Calu3 (cell line): ENCODE data around the gene ARHGEF28. TPM values are rescaled to one million over a fixed set of nuclear protein-coding genes. Genes with fewer than 3 reads are reported as not detected.
A peak's percentile ranks its signal among the peaks of the same experiment; 100 is the strongest.

ENCODE experiments used
- BruUV-seq: library from RNA; stranded (reverse); fragments of 400-500 nt; replicated peaks from 2 replicates; lab custom pipeline; 2021; lab: Mats Ljungman, UMichigan
- CTCF ChIA-PET: fragments of 300-600 bp; sonication (Branson Sonifier 250); formaldehyde crosslinking; loops from one replicate; lab custom pipeline; 2022; ENCODE audit warnings: antibody characterized with exemption; lab: Charles Lee
- DNase-seq: peaks from one replicate; pipeline ENCODE4 v3.0.0; 2022
- H3K27ac Mint-ChIP-seq: one replicate; pipeline ENCODE4 v1.8.0; 2022; ENCODE audit warnings: mixed read lengths; ENCODE audit not compliant: unreplicated experiment
- H3K27me3 Mint-ChIP-seq: one replicate; pipeline ENCODE4 v1.8.0; 2022; ENCODE audit warnings: mixed read lengths; ENCODE audit not compliant: unreplicated experiment
- H3K36me3 Mint-ChIP-seq: one replicate; pipeline ENCODE4 v1.8.0; 2022; ENCODE audit warnings: mild to moderate bottlenecking, moderate library complexity, mixed read lengths; ENCODE audit not compliant: insufficient read depth, unreplicated experiment
- H3K4me1 Mint-ChIP-seq: one replicate; pipeline ENCODE4 v1.8.0; 2022; ENCODE audit warnings: mild to moderate bottlenecking, low read depth, mixed read lengths; ENCODE audit not compliant: unreplicated experiment
- H3K4me3 Mint-ChIP-seq: one replicate; pipeline ENCODE4 v1.8.0; 2022; ENCODE audit warnings: mild to moderate bottlenecking, low read depth, moderate library complexity, mixed read lengths; ENCODE audit not compliant: unreplicated experiment
- H3K9me3 Mint-ChIP-seq: one replicate; pipeline ENCODE4 v1.8.0; 2022; ENCODE audit warnings: low read depth, mixed read lengths; ENCODE audit not compliant: unreplicated experiment
- intact Hi-C: fragments of 100-400 bp; cut with micrococcal nuclease; formaldehyde crosslinking; loops from one replicate; pipeline ENCODE4 v1.10.0; 2022; ENCODE audit not compliant: unreplicated experiment
- total RNA-seq: library from RNA; stranded (reverse); gene quantifications from 2 replicates; pipeline ENCODE4 v1.2.3, GENCODE V29; 2022
- TF ChIP-seq, protein P1 (sequence below): fragments of 200-600 bp; IDR thresholded peaks from one replicate; pipeline ENCODE4 v1.8.0; 2022; ENCODE audit warnings: antibody characterized with exemption; ENCODE audit not compliant: unreplicated experiment

ARHGEF28 gene
- total RNA-seq, 1 experiment from 2014 or later, result 92.0 TPM

DNA sequence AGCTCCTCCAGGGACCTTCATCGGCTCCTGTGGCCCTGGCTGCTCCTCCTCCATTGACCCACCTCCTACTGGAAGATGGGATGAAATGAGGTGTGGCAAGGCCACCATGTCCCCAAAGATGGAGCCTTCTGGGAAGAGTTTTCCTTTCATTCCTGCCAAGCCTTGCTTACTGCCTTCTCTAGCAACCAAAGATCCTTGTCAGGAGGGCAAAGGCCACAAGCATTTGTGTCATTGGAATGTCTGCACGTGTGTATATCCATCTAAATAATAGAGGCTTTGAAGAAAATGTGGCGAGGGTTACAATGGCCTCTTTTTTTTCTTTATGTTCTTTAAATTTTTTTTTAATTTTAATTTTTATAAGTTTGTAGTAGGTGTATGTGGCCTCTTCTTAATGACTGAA is 313.6 kb downstream of the ARHGEF28 start:
- peaks cover 4% of the 10 kb centered on the region for H3K9me3 Mint-ChIP-seq
- CTCF ChIA-PET, result no interaction called here
- no peaks in the 10 kb centered on the region for H3K27me3 Mint-ChIP-seq
- BruUV-seq, result no TSS peak
- DNase-seq, result no peak
- peaks cover 67% of the 10 kb centered on the region for H3K36me3 Mint-ChIP-seq
- peak overlapping the region; percentile 91 for H3K27ac Mint-ChIP-seq
- peak overlapping the region; percentile 41 for H3K4me3 Mint-ChIP-seq
- TF ChIP-seq, protein P1, sequence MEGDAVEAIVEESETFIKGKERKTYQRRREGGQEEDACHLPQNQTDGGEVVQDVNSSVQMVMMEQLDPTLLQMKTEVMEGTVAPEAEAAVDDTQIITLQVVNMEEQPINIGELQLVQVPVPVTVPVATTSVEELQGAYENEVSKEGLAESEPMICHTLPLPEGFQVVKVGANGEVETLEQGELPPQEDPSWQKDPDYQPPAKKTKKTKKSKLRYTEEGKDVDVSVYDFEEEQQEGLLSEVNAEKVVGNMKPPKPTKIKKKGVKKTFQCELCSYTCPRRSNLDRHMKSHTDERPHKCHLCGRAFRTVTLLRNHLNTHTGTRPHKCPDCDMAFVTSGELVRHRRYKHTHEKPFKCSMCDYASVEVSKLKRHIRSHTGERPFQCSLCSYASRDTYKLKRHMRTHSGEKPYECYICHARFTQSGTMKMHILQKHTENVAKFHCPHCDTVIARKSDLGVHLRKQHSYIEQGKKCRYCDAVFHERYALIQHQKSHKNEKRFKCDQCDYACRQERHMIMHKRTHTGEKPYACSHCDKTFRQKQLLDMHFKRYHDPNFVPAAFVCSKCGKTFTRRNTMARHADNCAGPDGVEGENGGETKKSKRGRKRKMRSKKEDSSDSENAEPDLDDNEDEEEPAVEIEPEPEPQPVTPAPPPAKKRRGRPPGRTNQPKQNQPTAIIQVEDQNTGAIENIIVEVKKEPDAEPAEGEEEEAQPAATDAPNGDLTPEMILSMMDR, result no peak
- peaks cover 66% of the 10 kb centered on the region for H3K4me1 Mint-ChIP-seq
- intact Hi-C loops, result loop anchor here (10.0 kb wide), 1 partner anchor 705 kb away; the partner anchor contains the start of gene ENC1

DNA sequence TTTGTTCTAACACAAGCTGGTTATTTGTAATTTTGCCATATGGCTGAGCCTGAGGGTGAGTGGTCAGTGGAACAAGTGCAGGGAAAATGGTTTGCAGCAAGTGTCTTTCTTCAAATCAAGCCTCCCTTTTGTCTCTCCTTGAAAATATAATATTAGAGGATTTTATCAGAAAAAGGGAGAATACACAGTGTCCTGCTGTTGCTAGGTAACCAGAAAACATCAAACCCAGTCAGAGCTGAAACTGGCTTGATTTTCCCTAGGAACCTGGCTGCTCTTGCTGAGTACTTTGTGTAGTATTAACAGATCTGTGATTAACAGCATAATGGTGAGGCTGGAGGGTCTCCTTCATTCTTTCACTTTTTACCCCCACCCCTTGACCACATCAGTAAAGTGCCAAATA is 314.0 kb downstream of the ARHGEF28 start:
- H3K36me3 Mint-ChIP-seq, result peaks cover 62% of the 10 kb centered on the region
- peaks cover 4% of the 10 kb centered on the region for H3K9me3 Mint-ChIP-seq
- peak overlapping the region; percentile 34 for H3K27ac Mint-ChIP-seq
- BruUV-seq, result no TSS peak
- no peak overlapping the region for H3K4me3 Mint-ChIP-seq
- H3K27me3 Mint-ChIP-seq, result no peaks in the 10 kb centered on the region
- peaks cover 61% of the 10 kb centered on the region for H3K4me1 Mint-ChIP-seq
- intact Hi-C loops, result no loop called here
- CTCF ChIA-PET, result no interaction called here
- no peak for DNase-seq
- TF ChIP-seq, protein P1, result no peak

DNA sequence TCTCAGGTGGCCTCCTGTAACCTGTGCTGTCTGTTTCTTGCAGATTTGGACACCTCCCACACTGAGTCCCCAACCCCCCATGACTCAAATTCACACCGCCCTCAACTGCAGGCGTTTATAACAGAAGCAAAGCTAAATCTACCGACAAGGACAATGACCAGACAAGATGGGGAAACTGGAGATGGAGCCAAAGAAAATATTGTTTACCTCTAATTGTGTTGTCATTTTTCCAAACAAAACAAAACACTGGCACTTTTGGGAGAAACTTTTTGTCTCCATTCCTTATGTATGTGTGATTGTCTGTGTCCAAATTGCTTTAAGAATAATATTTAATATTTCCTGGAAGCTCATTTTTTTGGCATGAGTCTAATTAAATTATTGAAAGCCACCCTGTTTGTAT is 314.8 kb downstream of the ARHGEF28 start:
- intact Hi-C loops, result no loop called here
- CTCF ChIA-PET, result no interaction called here
- TF ChIP-seq, protein P1, result no peak
- Mint-ChIP-seq H3K4me1 (peaks cover 54% of the 10 kb centered on the region), H3K27me3 (no peaks in the 10 kb centered on the region), H3K4me3 (no peak overlapping the region), H3K9me3 (peaks cover 4% of the 10 kb centered on the region), H3K27ac (peak overlapping the region; percentile 34), H3K36me3 (peaks cover 57% of the 10 kb centered on the region)
- BruUV-seq, result no TSS peak
- no peak for DNase-seq

DNA sequence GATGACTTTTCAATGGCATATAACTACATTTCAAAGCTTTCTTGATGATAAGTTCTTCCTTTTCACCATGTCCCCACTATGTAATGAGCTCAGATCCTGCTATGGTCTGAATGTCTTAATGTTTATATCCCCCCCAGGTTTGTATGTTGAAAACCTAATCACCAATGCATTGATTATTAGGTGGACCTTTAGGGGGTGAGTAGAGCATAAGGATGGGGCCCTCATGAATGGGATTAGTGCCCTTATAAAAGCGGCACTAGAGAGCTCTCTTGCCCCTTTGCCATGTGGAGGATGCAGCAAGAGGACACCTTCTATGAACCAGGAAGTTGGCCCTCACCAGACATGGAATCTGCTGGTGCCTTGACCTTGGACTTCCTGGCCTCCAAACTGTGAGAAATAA is 316.8 kb downstream of the ARHGEF28 start:
- Mint-ChIP-seq H3K4me1 (peaks cover 34% of the 10 kb centered on the region), H3K36me3 (peaks cover 45% of the 10 kb centered on the region), H3K27me3 (no peaks in the 10 kb centered on the region), H3K4me3 (no peak overlapping the region), H3K27ac (no peak overlapping the region), H3K9me3 (peaks cover 4% of the 10 kb centered on the region)
- CTCF ChIA-PET, result no interaction called here
- TF ChIP-seq, protein P1, result no peak
- no peak for DNase-seq
- no TSS peak for BruUV-seq
- intact Hi-C loops, result no loop called here
